DOHH2 (cell line): ENCODE data around the gene BOLA3.

ENCODE experiments used
- CTCF ChIP-seq: fragments of 200-600 bp; sonication (generic); IDR thresholded peaks from one replicate; pipeline ENCODE4 v1.5.1; 2014; ENCODE audit warnings: antibody characterized with exemption, mild to moderate bottlenecking, low read depth, low read length; ENCODE audit not compliant: poor library complexity, severe bottlenecking
- EZH2phosphoT487 ChIP-seq: fragments of 200-600 bp; sonication (generic); IDR thresholded peaks from 2 replicates; pipeline ENCODE4 v1.6.1; 2017; ENCODE audit warnings: borderline replicate concordance, mild to moderate bottlenecking, antibody characterized with exemption, low read length, moderate library complexity, mixed read lengths

GRCh38 chr2:74097574-74097973, 50.1 kb downstream of the BOLA3 start:
- TF ChIP-seq CTCF (no peak), EZH2phosphoT487 (no peak)
